DOHH2 (cell line): ENCODE results near the gene DTX3L.

Experiments
- H3F3A ChIP-seq: fragments of 200-600 bp; sonication (generic), shearing (Covaris generic); 2 replicates; pipeline ENCODE4 v1.6.0; 2016; ENCODE audit warnings: antibody characterized with exemption, mild to moderate bottlenecking; ENCODE audit not compliant: control insufficient read depth, insufficient read depth
- H3K27ac ChIP-seq: fragments of 200-600 bp; sonication (generic); 2 replicates; pipeline ENCODE4 v1.5.1; 2014; ENCODE audit warnings: low read depth, mild to moderate bottlenecking, low read length, moderate library complexity
- H3K27me3 ChIP-seq: fragments of 200-600 bp; sonication (generic); 2 replicates; pipeline ENCODE4 v1.6.1; 2014; ENCODE audit warnings: mild to moderate bottlenecking, low read length, mixed read lengths; ENCODE audit not compliant: control insufficient read depth
- H3K36me3 ChIP-seq: fragments of 200-600 bp; sonication (generic); 2 replicates; pipeline ENCODE4 v1.6.1; 2014; ENCODE audit warnings: mild to moderate bottlenecking, low read length, moderate library complexity, mixed read lengths; ENCODE audit not compliant: control insufficient read depth
- H3K4me1 ChIP-seq: fragments of 200-600 bp; sonication (generic); 2 replicates; pipeline ENCODE4 v1.6.1; 2014; ENCODE audit warnings: mild to moderate bottlenecking, low read length, mixed read lengths; ENCODE audit not compliant: control insufficient read depth
- H3K4me2 ChIP-seq: fragments of 200-600 bp; sonication (generic); 2 replicates; pipeline ENCODE4 v1.6.0; 2014; ENCODE audit warnings: mild to moderate bottlenecking, low read length, moderate library complexity
- H3K4me3 ChIP-seq: fragments of 200-600 bp; sonication (generic); 2 replicates; pipeline ENCODE4 v1.5.1; 2014; ENCODE audit warnings: mild to moderate bottlenecking, low read length, mixed read lengths
- H3K79me2 ChIP-seq: fragments of 200-600 bp; sonication (generic); 2 replicates; pipeline ENCODE4 v1.6.1; 2014; ENCODE audit warnings: mild to moderate bottlenecking, low read length, mixed read lengths; ENCODE audit not compliant: control insufficient read depth
- H3K9me2 ChIP-seq: fragments of 200-600 bp; sonication (generic); replicated peaks from 2 replicates; pipeline ENCODE4 v1.6.1; 2014; ENCODE audit warnings: mild to moderate bottlenecking, low read length, mixed read lengths; ENCODE audit not compliant: control insufficient read depth
- H3K9me3 ChIP-seq: fragments of 200-600 bp; sonication (generic); 2 replicates; pipeline ENCODE4 v1.6.1; 2014; ENCODE audit warnings: antibody characterized with exemption, low read length, mixed read lengths; ENCODE audit not compliant: control insufficient read depth, insufficient read depth
- H4K20me1 ChIP-seq: fragments of 200-600 bp; sonication (generic); 2 replicates; pipeline ENCODE4 v1.6.0; 2014; ENCODE audit warnings: low read depth, mild to moderate bottlenecking, antibody characterized with exemption, low read length, moderate library complexity; ENCODE audit not compliant: control insufficient read depth, insufficient read depth
- CTCF ChIP-seq: fragments of 200-600 bp; sonication (generic); IDR thresholded peaks from one replicate; pipeline ENCODE4 v1.5.1; 2014; ENCODE audit warnings: antibody characterized with exemption, mild to moderate bottlenecking, low read depth, low read length; ENCODE audit not compliant: poor library complexity, severe bottlenecking
- EZH2phosphoT487 ChIP-seq: fragments of 200-600 bp; sonication (generic); IDR thresholded peaks from 2 replicates; pipeline ENCODE4 v1.6.1; 2017; ENCODE audit warnings: borderline replicate concordance, mild to moderate bottlenecking, antibody characterized with exemption, low read length, moderate library complexity, mixed read lengths

The DTX3L gene

GRCh38 chr3:122623031-122623829, 59.1 kb downstream of the DTX3L start:
- Histone ChIP-seq H3K4me1 (no peaks in the 10 kb centered on the region), H3F3A (no peaks in the 10 kb centered on the region), H3K27ac (no peak overlapping the region), H3K27me3 (peaks cover 20% of the 10 kb centered on the region), H3K36me3 (no peaks in the 10 kb centered on the region), H3K4me3 (no peak overlapping the region), H3K4me2 (no peak overlapping the region), H3K9me2 (no peaks in the 10 kb centered on the region), H3K9me3 (no peaks in the 10 kb centered on the region), H4K20me1 (no peaks in the 10 kb centered on the region), H3K79me2 (no peaks in the 10 kb centered on the region)
- TF ChIP-seq CTCF (no peak), EZH2phosphoT487 (no peak)
